Pancreas (tissue), 10 donors: ENCODE results near the gene DPEP2NB. TPM values are rescaled to one million over a fixed set of nuclear protein-coding genes. Genes with fewer than 3 reads are reported as not detected.

Source experiments
- ATAC-seq, 4 donors: fragments of 200-7000 bp; cut with Tn5 transposase; one replicate each; pipeline versions ENCODE4 v1.8.0 to v1.9.1; 2020; ENCODE audit warnings: mild to moderate bottlenecking in 4 of 4, moderate library complexity in 4 of 4
- DNase-seq, 6 donors: peaks; one replicate each; pipeline ENCODE4 v3.0.0-alpha.2; 2020
- FAIRE-seq: peaks from 2 replicates; lab custom pipeline; 2012; peaks lifted over from hg19 to GRCh38; lab: Jason Lieb, UNC
- H3K27ac ChIP-seq, 4 donors: fragments of 200-600 bp; sonication (generic); 1 replicate in 3 of 4; 2 replicates in 1 of 4; pipeline versions ENCODE4 v1.5.0 to v1.8.0; 2020
- H3K27me3 ChIP-seq, 4 donors: fragments of 200-600 bp; one replicate each; pipeline ENCODE4 v1.8.0; 2021
- H3K36me3 ChIP-seq, 3 donors: fragments of 200-600 bp; sonication (generic) in 1 of 3; one replicate each; pipeline versions ENCODE4 v1.5.0 to v1.8.0; 2020 to 2021
- H3K4me1 ChIP-seq, 3 donors: fragments of 200-600 bp; one replicate each; pipeline ENCODE4 v1.8.0; 2021
- H3K4me3 ChIP-seq, 4 donors: fragments of 200-600 bp; sonication (generic) in 2 of 4; one replicate each; pipeline versions ENCODE4 v1.5.0 to v1.8.0; 2020 to 2021
- H3K9me3 ChIP-seq, 4 donors: fragments of 200-600 bp; one replicate each; pipeline ENCODE4 v1.8.0; 2021
- WGBS, 2 donors: extraction: QIAGEN DNeasy Blood & Tissue Kit; methylation state at CpG; one replicate each; pipeline ENCODE4 v1.1.7; 2013; 5-methylcytosine and 5-hydroxymethylcytosine counted together
- intact Hi-C, 3 donors: fragments of 100-400 bp; cut with DNase I; formaldehyde crosslinking; loops; one replicate each; pipeline versions ENCODE4 v1.11.1 to v1.14.2; 2022
- polyA plus RNA-seq, 2 donors: library from polyadenylated mRNA; stranded (reverse); fragments of 200-250 nt; gene quantifications; one replicate each; pipeline ENCODE4 v1.2.3, GENCODE V29; 2013
- total RNA-seq, 6 donors: library from RNA; stranded (reverse); fragmentation: NEBNext Ultra II Directional in 4 of 6; extraction: Animal tissue kit (Norgen Biotek cat#: 25700) in 4 of 6; gene quantifications; one replicate each; pipeline versions ENCODE4 v1.2.1 to v1.2.4, GENCODE V29; 2021 to 2023
- TF ChIP-seq, protein P1 (sequence below), 4 donors: fragments of 200-600 bp; sonication (generic) in 3 of 4; IDR thresholded peaks; one replicate each; pipeline versions ENCODE4 v1.5.0 to v1.8.0; 2021; ENCODE audit warnings: antibody characterized with exemption in 4 of 4
- donor health status: healthy with polysubstance abuse.
- donor health status: DM: no; HTN: no; CAD: no; lungs with moderate emphysema.
- donor health status: DM: no; HTN: no; CAD: no.
- donor health status: control.
- donor health status: control.
- donor health status: Bipolar disorder and iron deficiency.
- donor health status: DM: yes; HTN: yes; CAD: no.
- donor health status: DM: no; HTN: no; CAD: no.
- donor health status: DM: no; HTN: no; CAD: no.
- donor health status: DM: yes; HTN: yes; CAD: no.

Gene DPEP2NB
- total and polyA plus RNA-seq, 8 donors, result not detected

DNA sequence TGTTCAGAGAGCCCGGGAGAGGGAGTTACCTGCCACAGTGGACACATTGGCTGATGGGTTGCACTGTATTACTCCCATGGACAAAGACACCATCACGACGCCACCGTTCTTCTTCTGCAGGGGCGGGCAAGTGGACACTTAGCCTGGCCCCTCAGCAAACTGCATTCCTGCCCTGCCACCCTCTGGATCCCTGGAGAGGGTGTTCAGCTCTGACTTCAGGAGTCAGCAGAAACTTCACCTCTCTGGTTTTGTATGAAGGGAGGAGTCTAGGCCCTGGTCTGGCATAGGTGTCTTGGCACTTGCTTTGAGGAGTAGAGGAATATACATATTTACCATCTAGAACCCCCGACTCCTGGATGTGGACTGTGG lies 25.7 kb downstream of the DPEP2NB start:
- WGBS, 2 donors, result 80 to 81% methylated on average over 6 of the region's 6 CpGs
- DNase-seq (no peak), FAIRE-seq (no peak), ATAC-seq (no peak)
- Histone ChIP-seq H3K4me1 (peaks cover 0 to 6% (median 3%) of the 10 kb centered on the region in 3 donors), H3K27me3 (no peaks in the 10 kb centered on the region), H3K9me3 (no peaks in the 10 kb centered on the region), H3K36me3 (no peaks in the 10 kb centered on the region), H3K27ac (no peak overlapping the region), H3K4me3 (no peak overlapping the region)
- intact Hi-C loops, result no loop called here
- TF ChIP-seq, protein P1, sequence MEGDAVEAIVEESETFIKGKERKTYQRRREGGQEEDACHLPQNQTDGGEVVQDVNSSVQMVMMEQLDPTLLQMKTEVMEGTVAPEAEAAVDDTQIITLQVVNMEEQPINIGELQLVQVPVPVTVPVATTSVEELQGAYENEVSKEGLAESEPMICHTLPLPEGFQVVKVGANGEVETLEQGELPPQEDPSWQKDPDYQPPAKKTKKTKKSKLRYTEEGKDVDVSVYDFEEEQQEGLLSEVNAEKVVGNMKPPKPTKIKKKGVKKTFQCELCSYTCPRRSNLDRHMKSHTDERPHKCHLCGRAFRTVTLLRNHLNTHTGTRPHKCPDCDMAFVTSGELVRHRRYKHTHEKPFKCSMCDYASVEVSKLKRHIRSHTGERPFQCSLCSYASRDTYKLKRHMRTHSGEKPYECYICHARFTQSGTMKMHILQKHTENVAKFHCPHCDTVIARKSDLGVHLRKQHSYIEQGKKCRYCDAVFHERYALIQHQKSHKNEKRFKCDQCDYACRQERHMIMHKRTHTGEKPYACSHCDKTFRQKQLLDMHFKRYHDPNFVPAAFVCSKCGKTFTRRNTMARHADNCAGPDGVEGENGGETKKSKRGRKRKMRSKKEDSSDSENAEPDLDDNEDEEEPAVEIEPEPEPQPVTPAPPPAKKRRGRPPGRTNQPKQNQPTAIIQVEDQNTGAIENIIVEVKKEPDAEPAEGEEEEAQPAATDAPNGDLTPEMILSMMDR (IDR thresholded peaks at IDR 0.05), result no peak

DNA sequence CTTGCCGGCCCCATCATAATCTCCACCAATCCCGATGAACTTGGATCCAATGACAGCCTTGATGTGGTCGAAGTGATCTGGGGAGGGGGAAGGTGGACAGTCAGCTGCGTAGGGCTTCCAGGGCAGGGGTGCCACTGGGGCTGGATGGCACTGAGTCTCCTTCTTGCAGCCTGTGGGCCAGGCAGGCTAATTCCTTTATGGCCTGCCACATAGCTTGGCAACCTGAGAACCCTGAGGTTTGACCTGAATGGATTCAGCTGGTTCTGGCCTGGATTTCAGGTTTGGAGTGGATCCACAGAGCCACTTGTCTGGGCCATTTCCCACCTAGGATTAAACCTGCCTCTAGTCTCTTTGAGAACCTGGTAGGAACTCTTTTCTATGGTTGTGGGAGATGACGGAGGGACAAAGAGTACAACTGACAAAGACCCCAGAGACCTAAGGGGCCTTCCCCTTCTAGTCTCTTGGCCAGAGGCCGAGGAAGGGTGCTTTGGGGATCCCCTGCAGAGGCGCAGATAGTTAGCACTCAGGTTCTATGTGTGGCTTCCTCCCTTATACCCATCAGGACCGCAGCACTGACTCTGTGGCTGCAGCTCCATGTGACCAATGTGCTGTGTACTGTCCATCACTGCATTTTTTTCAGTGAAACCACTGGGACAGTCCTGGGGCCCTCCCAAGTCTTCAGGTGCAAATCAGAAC lies 26.2 kb downstream of the DPEP2NB start:
- DNase-seq (no peak), ATAC-seq (no peak), FAIRE-seq (no peak)
- WGBS, 2 donors, result 73 to 87% methylated on average over 8 of the region's 8 CpGs
- H3K4me1 ChIP-seq, result peaks cover 0 to 6% (median 5%) of the 10 kb centered on the region in 3 donors
- H3K27me3 ChIP-seq, result no peaks in the 10 kb centered on the region
- TF ChIP-seq, protein P1 (IDR thresholded peaks at IDR 0.05), result no peak
- intact Hi-C loops, result loop anchor here in 1 of 3 donors (10.0 kb wide), 1 partner anchor 245 kb away; the partner anchor contains the start of gene ESRP2
- H3K36me3 ChIP-seq, result no peaks in the 10 kb centered on the region
- H3K27ac ChIP-seq, result no peak overlapping the region
- H3K9me3 ChIP-seq, result no peaks in the 10 kb centered on the region
- H3K4me3 ChIP-seq, result no peak overlapping the region

DNA sequence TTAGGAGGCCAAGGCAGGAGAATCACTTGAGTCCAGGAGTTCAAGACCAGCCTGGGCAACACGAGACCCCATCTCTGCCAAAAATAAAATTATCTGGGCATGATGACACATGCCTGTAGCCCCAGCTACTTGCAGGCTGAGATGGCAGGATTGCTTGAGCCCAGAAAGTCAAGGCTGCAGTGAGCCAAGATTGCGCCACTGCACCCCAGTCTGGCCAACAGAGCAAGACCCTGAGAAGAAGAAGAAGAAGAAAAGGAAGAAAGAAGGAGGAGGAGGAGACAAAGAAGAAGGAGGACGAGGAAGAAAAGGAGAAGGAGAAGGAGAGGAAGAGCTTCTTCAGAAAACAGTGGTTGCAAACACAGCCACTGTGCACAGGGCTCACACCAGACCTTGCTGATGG lies 27.0 kb downstream of the DPEP2NB start:
- WGBS, 2 donors, result 77 to 81% methylated on average over 3 of the region's 3 CpGs
- Histone ChIP-seq H3K36me3 (no peaks in the 10 kb centered on the region), H3K9me3 (no peaks in the 10 kb centered on the region), H3K27me3 (no peaks in the 10 kb centered on the region), H3K27ac (no peak overlapping the region), H3K4me3 (no peak overlapping the region), H3K4me1 (peaks cover 0 to 6% (median 5%) of the 10 kb centered on the region in 3 donors)
- intact Hi-C loops, result loop anchor here in 1 of 3 donors (10.0 kb wide), 1 partner anchor 246 kb away; the partner anchor contains the start of gene ESRP2
- FAIRE-seq (no peak), ATAC-seq (no peak), DNase-seq (no peak)
- TF ChIP-seq, protein P1 (IDR thresholded peaks at IDR 0.05), result no peak

DNA sequence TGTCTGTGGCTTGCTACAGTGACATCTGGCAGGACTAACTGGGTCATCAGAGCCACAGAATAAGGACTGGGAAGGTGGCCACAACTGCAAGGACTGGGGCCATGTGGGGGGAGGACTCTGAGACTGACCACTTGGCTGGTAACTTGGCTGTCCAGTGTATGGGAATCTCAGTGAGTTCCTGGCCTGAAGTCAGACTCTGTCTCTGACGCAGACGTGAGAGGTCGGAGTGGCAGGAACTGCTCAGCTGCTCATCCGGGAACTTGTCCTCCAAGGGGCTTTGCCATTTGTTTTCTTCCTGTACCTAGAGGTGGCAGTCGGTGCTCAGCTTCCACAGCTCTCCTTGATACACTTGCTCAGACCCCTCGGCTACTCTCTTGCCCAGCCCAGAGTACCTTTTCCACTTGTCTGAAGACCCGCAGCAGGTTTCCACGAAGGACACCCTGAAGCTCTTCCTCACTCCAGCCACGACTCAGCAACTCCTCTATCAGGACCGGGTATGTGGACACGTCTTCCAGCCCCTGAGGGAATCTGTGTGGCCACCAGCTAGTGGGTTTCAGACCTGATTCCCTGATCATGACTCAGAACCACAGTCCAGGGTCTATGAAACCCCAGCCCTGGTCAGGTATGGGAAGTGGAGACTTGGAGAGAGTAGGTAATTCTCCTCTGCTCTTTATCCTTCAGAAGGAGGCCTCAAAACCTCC lies 28.1 kb downstream of the DPEP2NB start:
- Histone ChIP-seq H3K4me3 (no peak overlapping the region), H3K27ac (no peak overlapping the region), H3K4me1 (peaks cover 0 to 5% (median 0%) of the 10 kb centered on the region in 3 donors), H3K9me3 (no peaks in the 10 kb centered on the region), H3K27me3 (no peaks in the 10 kb centered on the region), H3K36me3 (no peaks in the 10 kb centered on the region)
- ATAC-seq (no peak), DNase-seq (no peak), FAIRE-seq (no peak)
- TF ChIP-seq, protein P1 (IDR thresholded peaks at IDR 0.05), result no peak
- intact Hi-C loops, result loop anchor here in 1 of 3 donors (10.0 kb wide), 1 partner anchor 247 kb away; the partner anchor contains the start of gene ESRP2
- WGBS, 2 donors, result 72% methylated on average over 11 of the region's 11 CpGs
